ENCODE measurements around the gene AHRR. TPM values are rescaled to one million over a fixed set of nuclear protein-coding genes. Genes with fewer than 3 reads are reported as not detected.
A peak's percentile ranks its signal among the peaks of the same experiment; 100 is the strongest.

AHRR gene
- total RNA-seq, 2 donors from 2014 or later: 0.26 to 0.33 TPM

GRCh38 chr5:452978-453710, 131.6 kb downstream of the AHRR start:
- H3K27ac ChIP-seq: no peak overlapping the region
- intact Hi-C loops (cut with DNase I): no loop called here
- H3K27me3 ChIP-seq: no peaks in the 10 kb centered on the region
- peaks cover 2% of the 10 kb centered on the region for H3K4me1 ChIP-seq
- H3K36me3 ChIP-seq (replicated peaks in 1 of 2; ENCODE audit: insufficient read depth in 1 of 2, low read depth in 2 of 2): peaks cover 0 to 31% of the 10 kb centered on the region in 2 donors
- TF ChIP-seq CTCF (IDR thresholded peaks at IDR 0.05): no peak
- no peak for TF ChIP-seq POLR2A (IDR thresholded peaks at IDR 0.05)
- ATAC-seq: no peak
- H3K4me3 ChIP-seq: no peak overlapping the region
- WGBS, 2 donors: 96 to 99% methylated on average over 8 to 17 of the region's 17 CpGs
- peak in 1 of 4 donors; percentile 5 for DNase-seq
- H3K9me3 ChIP-seq: peaks cover 0 to 9% (median 0%) of the 10 kb centered on the region in 3 donors

GRCh38 chr5:453725-454481, 132.4 kb downstream of the AHRR start:
- intact Hi-C loops (cut with DNase I): no loop called here
- DNase-seq: peak in 1 of 4 donors; percentile 9
- Histone ChIP-seq H3K27me3 (no peaks in the 10 kb centered on the region), H3K27ac (no peak overlapping the region), H3K4me3 (no peak overlapping the region), H3K9me3 (peaks cover 0 to 9% (median 0%) of the 10 kb centered on the region in 3 donors), H3K36me3 (replicated peaks in 1 of 2; ENCODE audit: insufficient read depth in 1 of 2, low read depth in 2 of 2) (peaks cover 0 to 25% of the 10 kb centered on the region in 2 donors), H3K4me1 (peaks cover 10% of the 10 kb centered on the region)
- no peak for ATAC-seq
- WGBS, 2 donors: 87 to 91% methylated on average over 12 to 16 of the region's 16 CpGs
- TF ChIP-seq CTCF (IDR thresholded peaks at IDR 0.05) (no peak), POLR2A (IDR thresholded peaks at IDR 0.05) (no peak)

GRCh38 chr5:454936-455335, 133.4 kb downstream of the AHRR start:
- H3K4me3 ChIP-seq: no peak overlapping the region
- DNase-seq (peak in 1 of 4 donors; percentile 7), ATAC-seq (no peak)
- TF ChIP-seq POLR2A (IDR thresholded peaks at IDR 0.05) (no peak), CTCF (IDR thresholded peaks at IDR 0.05) (no peak)
- 75 to 91% methylated on average over 11 of the region's 11 CpGs for WGBS, 2 donors
- H3K36me3 ChIP-seq (replicated peaks in 1 of 2; ENCODE audit: insufficient read depth in 1 of 2, low read depth in 2 of 2): peaks cover 0 to 25% of the 10 kb centered on the region in 2 donors
- H3K9me3 ChIP-seq: peaks cover 0 to 9% (median 0%) of the 10 kb centered on the region in 3 donors
- intact Hi-C loops (cut with DNase I): no loop called here
- H3K4me1 ChIP-seq: peaks cover 11% of the 10 kb centered on the region
- no peak overlapping the region for H3K27ac ChIP-seq
- no peaks in the 10 kb centered on the region for H3K27me3 ChIP-seq

GRCh38 chr5:455806-456205, 134.3 kb downstream of the AHRR start:
- Histone ChIP-seq H3K27ac (no peak overlapping the region), H3K4me3 (no peak overlapping the region), H3K9me3 (peaks cover 0 to 9% (median 0%) of the 10 kb centered on the region in 3 donors), H3K36me3 (replicated peaks in 1 of 2; ENCODE audit: insufficient read depth in 1 of 2, low read depth in 2 of 2) (peaks cover 0 to 23% of the 10 kb centered on the region in 2 donors), H3K27me3 (no peaks in the 10 kb centered on the region), H3K4me1 (peaks cover 11% of the 10 kb centered on the region)
- TF ChIP-seq CTCF (IDR thresholded peaks at IDR 0.05): no peak
- no peak for TF ChIP-seq POLR2A (IDR thresholded peaks at IDR 0.05)
- ATAC-seq (no peak), DNase-seq (no peak)
- intact Hi-C loops (cut with DNase I): no loop called here
- WGBS, 2 donors: 90 to 91% methylated on average over 11 of the region's 11 CpGs
